Measurements from ENCODE around the gene FARSA. TPM values are rescaled to one million over a fixed set of nuclear protein-coding genes. Genes with fewer than 3 reads are reported as not detected.
"Not testable (repeated sequence)": the region's sequence is repeated elsewhere in the genome, so short reads cannot be mapped to it uniquely, and the experiment has no call there.

The FARSA gene
- 40.8 and 53.6 TPM in 2 replicates for total RNA-seq

DNA sequence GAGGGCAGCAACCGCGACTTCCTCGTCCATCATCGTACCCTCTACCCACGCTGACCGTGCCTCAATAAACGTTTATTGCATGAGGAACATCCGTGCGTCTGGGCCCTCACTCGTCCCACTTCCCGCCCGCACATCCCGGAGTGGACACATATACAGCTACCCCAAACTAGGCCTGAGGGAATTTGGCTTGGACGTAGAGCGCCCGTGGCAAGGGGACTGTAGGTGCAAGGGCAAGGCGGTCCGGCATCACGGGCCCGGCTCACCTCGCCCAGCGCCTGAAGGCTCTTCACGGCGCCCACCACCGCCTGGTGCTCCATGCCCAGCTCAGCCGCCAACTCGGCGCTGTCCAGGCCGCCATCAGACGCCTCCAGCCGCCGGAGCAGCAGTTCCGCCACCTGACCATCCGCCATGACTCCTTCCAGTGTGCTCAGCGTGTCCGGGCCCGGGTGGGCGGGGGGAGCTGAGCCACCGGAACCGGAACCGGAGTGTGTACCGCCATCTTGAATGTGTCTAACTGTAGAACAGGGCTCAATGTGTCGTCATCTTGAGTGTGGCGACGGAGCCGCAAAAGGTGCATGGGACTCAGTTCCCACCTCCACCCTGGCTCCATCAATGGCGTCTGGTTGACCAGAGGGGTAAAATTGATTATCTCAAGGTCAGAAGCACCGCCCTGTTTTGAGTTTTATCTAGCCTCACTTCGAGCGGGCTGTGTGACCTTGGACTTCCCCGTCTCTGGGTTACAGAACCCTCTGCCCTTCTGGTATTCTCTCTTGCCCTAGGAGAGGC, at the start of gene FARSA:
TSS of gene FARSA (minus strand) at position 425 of the 786 bp plus-strand sequence. CDS start at position 410, 15 bp downstream.
- peak; percentile 91 to 94 for DNase-seq (ENCODE audit: low read depth in 2 of 2)

DNA sequence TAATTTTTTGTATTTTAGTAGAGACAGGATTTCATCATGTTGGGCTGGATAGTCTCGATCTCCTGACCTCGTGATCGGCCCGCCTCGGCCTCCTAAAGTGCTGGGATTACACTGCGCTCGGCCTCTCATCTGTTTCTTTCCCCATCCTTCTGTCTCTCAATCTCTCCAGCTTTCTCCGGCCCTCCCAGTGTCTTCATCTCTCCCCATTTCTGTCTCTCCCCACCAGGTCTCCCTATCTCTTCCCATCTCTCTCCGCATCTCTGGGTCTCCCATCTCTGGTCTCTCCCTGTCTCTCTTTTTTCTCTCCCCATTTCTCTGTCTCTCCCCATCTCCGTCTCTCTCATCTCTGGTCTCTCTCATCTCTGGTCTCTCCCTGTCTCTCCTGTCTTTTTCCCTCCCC, 49.6 kb upstream of the FARSA start:
- DNase-seq (ENCODE audit: low read depth in 2 of 2): no peak

DNA sequence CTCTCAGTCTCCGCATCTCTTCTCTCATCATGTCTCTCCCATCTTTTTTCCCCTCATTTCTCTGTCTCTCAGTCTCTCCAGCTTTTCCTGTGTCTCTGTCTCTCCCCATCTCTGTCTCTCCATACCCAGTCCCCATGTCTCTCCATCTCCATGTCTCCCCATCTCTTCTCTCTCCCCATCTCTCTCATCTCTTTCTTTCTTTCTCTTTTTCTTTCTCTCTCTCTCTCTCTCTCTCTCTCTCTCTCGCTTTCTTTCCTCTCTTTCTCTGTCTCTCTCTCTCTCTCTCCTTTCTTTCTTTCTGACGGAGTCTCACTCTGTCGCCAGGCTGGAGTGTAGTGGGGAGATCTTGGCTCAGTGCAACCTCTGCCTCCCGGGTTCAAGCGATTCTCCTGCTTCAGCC, 49.1 kb upstream of the FARSA start:
- no peak for DNase-seq (ENCODE audit: low read depth in 2 of 2)

DNA sequence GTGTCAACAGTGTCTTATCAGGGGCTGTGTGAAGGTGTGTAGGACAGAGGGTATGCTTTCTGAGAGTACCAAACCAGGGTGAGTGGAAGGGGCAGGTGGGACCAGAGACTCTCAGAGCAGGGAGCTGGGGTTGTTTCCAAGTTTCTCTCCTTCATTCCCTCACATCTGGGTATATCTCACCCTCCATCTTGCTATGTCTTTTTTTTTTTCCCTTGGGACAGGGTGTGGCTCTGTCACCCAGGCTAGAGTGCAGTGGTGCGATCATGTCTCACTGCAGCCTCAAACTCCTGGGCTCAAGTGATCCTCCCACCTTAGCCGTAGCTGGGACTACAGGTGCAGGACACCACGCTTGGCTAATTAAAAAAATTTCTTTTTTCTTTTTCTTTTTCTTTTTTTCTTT, 46.5 kb upstream of the FARSA start:
- no peak for DNase-seq (ENCODE audit: low read depth in 2 of 2)

DNA sequence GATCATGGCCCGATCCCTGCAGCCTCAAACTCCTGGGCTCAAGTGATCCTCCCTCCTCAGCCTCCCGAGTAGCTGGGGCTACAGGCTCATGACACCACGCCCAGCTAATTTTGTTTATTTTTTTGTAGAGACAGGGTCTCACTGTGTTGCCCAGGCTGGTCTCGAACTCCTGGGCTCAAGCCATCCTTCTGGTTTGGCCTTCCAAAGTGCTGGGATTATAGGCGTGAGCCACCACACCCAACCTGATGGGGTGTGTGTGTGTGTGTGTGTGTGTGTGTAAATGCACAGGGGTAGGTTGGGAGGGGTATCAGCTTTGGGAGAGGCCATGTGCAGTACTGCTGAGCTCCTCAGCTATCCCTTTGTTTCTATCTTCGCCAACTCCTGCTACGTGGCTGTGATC, 42.6 kb upstream of the FARSA start:
- DNase-seq (ENCODE audit: low read depth in 2 of 2): not testable (repeated sequence)

DNA sequence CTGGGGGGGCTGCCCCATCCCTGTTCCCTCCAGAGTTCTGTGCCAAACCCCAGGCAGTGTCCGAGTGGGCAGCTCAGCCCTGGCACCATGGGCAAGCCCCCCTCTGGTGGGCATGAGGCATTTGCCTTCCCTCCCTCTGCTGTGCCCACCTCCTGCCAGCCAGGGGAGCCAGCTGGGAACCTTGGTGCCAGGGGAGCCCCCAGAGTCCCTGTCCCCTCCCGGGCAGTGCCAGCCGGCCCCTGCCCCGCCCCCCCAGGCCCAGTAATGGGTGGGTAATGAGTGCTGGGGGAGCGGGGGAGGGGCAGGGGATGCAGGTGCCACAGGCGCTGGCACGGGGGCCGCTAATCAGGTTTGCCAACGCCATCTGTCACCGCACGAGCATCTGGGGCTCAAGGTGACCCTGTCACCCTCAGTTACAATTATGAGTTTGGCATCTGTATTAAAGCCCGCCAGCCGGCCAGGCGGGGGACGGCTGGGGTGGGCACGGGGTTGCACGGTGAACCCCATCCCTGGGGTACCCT, 41.8 kb upstream of the FARSA start:
- DNase-seq (ENCODE audit: low read depth in 2 of 2): no peak

DNA sequence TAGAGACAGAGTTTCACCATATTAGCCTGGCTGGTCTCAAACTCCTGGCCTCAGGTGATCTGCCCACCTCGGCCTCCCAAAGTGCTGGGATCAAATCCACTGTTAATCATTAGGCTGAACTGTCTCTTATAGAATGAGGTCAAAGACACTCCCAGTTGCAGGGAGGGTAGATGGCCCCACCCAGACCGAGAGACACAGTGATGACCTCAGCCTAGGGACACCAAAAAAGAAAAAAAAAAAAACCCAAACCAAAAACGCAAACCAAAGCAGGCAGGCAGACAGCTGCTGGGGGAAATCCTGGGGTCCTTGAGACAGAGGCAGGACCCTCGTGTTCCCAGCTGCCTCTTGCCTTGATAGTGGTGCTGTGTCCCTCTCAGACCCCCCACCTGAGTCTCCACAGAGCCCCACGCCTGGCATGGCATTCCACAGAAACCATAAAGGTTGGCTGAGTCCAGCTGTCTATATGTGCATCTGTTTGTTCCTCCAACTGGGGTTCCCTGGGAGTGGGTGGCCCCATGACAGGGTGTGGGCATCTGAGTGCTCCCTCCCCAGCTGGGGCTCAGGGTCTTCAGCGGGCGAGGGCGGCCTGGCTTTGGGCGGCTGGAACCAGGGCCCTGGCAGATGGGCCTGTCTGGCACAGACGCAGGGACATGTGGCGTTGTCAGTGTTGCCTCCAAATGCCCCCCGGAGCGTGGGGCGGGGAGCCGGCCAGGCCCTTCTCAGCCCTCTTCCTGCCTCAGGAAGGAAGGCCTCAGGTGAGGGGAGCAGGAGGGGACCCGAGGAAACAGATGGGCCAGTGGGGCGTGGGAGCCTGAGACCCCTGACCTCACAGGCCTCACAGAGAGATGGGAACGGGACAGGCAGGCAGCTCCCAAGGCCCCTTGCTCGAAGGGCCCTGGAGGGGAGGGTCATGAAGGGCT, 41.0 kb upstream of the FARSA start:
- peak in 1 of 2 donors; percentile 97 for DNase-seq (ENCODE audit: low read depth in 2 of 2)

DNA sequence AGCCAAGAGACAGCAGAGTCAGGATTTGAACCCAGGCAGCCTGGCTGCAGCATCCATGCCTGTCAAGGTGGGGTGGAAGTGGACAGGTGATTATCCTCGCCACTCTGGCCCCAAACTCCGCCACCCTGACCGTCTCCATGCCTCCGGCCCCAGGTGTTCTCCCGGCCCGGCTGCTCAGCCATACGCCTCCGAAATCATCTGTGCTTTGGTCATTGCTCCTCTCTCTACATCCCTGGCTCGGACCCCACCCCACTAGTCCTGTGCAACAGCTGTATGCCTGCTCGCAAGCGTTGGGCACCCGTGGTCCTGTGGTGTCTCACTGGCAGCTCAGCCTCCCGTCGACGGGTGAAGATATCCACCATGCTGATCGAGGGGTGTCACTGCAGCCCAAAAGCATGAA, 39.7 kb upstream of the FARSA start:
- DNase-seq (ENCODE audit: low read depth in 2 of 2): no peak

DNA sequence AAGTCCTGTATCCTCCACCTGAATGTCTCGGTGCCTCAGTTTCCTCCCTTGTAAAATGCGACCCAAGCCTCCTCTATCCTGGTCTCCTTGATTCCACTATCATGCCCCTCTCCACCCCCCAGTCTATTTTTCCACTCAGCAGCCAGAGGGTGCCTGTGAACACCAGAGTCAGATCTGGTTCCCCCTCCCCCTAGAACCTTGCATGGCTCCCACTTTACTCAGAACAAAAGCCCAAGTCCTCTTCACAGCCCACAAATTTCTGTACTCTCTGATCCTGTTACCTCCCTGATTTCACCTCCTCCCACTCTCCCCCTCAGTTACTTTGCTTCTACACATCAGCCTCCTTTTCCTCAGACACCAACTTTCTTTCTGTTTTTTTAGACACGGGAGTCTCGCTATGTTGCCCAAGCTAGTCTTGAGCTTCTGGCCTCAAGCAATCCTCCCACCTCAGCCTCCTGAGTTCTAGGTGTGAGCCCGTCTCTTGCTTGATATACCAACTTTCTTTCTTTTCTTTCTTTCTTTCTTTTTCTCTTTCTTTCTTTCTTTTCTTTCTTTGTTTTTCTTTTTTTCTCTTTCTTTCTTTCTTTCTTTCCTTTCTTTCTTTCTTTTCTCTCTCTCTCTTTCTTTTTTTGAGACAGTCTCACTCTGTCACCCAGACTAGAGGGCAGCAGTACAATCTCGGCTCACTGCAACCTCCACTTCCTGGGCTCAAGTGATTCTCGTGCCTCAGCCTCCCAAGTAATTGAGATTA, 36.7 kb upstream of the FARSA start:
- DNase-seq (ENCODE audit: low read depth in 2 of 2): no peak

DNA sequence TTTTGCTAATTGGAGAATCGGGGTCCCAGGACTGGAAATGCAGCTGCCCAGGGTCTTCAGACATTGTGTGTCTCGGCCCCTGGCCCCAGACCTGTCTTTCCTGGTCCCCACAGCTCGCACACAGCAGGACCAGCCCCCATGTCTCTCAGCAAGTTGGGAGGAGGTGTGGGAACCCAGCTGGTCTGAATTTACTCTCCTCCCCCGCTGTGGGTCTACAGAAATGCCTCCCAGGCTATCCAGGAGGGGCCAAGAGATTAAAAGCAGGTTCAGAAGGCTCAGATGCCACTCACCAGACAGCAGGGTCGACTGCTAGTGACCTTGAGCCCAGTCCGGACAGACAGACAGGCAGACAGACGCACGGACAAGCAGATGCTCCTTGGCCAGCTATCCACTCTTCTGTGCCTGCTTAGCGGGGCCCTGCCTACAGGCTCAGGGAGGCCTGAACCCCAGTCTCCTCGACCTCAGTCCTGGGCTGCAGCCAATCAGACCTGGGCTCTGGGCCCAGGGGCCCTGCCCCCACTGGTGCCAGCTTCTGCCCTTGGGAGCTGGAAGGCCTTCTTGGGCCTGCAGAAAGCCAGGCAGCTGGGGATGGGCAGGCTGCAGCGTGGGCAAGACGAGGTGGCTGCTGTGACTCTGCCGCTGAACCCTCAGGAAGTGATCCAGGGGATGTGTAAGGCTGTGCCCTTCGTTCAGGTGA, 35.9 kb upstream of the FARSA start, which contains the start of gene DAND5:
TSS of gene DAND5 (plus strand) at position 285 of the 697 bp plus-strand sequence. CDS start at position 370, 85 bp downstream.
- no peak for DNase-seq (ENCODE audit: low read depth in 2 of 2)

DNA sequence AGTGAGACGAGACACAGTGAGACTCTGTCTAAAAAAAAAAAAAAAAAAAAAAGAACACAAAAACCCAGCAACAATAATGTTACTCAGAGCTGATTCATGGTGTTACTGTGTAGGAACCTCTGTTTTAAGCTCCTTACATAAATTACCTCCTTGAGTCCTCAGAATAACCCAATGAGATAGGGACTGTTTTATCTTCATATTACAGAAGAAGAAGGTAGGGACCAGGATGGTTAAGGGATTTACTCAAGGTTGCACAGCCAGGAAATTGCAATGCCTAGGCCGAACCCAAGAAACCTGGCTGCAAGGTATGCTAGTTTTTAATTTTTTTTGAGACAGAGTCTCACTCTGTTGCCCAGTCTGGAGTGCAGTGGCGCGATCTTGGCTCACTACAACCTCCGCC, 34.4 kb upstream of the FARSA start:
- no peak for DNase-seq (ENCODE audit: low read depth in 2 of 2)

DNA sequence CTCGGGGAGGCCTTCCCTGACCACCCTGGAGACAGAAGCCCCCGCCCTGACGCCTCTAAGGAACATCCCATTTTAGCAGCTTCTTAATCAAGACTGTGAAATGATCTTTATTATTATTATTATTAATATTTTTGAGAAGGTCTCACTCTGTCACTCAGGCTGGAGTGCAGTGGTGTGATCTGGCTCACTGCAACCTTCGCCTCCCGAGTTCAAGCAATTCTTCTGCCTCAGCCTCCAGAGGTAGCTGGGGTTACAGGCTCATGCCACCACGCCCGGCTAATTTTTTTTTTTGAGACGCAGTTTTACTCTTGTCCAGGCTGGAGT, 32.3 kb upstream of the FARSA start:
- no peak for DNase-seq (ENCODE audit: low read depth in 2 of 2)

DNA sequence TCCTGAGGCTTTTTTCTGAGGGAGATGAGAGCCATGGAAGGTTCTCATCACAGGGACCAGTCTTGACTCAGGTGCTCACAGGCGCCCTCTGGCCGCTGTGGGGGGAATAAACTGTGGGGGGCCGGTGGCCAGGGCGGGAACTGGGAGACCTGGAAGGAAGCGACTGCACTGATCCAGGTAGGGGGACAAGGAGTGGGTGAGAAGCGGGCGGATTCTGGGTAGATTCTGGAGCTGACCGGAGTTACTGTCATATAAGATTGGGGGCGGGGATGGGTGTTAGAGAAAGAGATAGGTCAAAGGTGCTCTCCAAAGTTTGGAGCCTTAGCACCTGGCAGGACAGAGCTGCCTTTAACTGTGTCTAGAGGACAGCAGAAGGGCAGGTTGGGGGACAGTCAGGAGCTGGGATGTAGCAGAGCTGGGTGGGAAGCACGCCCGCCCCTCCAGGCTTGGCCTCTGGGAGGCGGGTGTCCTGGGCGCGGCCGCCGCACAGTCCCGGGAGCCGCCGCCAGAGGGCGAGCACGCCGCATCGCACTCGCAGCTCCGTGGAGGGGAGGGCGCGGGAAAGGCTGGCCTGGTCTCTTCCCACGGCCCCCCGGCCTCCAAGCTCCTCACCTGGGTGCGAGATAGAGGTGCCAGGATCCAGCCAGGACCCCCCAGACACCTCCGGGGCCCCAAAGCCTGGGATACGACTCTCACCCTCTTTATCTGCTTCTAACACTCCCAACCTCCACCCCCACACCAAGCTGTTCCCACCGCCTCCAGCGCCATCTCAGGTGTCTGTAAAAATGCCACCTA, 31.7 kb upstream of the FARSA start:
- DNase-seq (ENCODE audit: low read depth in 2 of 2): peak; percentile 75 to 89

DNA sequence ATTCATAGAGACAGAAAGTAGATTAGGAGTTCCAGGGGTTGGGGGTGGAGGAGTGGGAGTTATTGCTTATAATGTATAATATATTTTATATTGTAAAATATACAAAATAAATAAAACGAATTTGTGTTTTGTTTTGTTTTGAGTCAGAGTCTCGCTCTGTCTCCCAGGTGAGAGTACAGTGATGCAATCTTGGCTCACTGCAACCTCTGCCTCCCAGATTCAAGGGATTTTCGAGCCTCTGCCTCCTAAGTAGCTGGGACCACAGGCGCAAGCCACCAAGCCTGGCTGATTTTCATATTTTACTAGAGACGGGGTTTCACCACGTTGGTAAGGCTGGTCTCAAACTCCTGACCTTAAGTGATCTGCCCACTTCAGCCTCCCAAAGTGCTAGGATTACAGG, 26.0 kb upstream of the FARSA start:
- DNase-seq (ENCODE audit: low read depth in 2 of 2): no peak

DNA sequence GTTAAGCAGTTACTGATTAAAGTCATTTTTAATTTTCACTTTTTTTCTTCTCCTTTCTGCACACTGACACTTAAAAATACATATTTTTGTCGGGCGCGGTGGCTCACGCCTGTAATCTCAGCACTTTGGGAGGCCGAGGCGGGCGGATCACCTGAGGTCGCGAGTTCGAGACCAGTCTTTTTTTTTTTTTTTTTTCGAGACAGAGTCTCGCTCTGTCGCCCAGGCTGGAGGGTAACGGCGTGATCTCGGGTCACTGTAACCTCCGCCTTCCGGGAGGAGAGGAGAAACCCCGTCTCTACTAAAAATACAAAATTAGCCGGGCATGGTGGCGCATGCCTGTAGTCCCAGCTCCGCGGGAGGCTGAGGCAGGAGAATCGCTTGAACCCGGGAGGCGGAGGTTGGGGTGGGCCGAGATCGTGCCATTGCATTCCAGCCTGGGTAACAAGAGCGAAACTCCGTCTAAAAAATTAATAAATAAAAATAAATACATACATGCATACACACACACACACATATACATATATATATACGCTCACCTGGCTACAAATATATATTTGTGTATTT, 24.0 kb upstream of the FARSA start:
- not testable (repeated sequence) for DNase-seq (ENCODE audit: low read depth in 2 of 2)

DNA sequence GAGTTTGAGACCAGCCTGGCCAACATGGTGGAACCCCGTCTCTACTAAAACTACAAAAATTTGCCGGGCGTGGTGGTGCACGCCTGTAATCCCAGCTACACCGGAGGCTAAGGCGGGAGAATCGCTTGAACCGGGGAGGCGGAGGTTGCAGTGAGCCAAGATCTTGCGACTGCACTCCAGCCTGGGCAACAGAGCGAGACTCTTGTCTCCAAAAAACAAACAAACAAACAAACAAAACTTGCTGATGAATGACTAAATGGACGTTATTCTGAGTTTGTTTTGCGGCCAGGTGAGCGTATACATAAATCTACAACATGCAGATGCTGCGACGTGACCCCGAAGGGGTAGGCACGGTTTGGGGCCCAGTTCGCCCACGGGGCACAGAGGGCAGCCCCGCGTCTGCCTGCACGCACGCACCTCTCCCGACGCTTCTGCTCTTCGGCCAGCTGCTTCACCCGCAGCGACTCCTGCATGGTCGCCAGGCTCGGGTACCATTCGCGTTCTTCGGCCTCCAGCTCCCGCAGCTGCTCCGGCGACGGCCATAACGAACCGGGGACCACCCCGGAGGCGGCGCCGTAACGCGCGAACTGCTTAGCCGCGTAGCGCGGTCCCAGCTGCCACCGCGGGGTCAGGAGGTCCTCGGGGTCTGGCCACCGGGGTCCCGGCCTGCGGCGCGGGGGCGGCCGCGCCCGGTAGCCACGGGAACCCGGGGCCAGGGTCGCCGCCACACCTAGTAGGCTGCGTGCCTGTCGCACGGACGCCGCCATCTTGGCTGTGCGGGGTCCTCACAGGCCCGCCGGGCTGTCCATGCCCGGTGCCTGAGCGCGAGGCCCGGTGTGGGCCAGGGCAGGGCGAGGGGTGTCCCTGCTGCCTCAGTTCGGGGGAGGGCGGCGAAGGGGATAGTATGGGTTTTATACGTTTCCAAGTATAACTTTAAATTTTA, 23.2 kb upstream of the FARSA start, which contains the start of gene GADD45GIP1:
TSS of gene GADD45GIP1 (minus strand) at position 778 of the 943 bp plus-strand sequence. CDS start at position 767, 11 bp downstream.
- peak; percentile 76 to 86 for DNase-seq (ENCODE audit: low read depth in 2 of 2)

DNA sequence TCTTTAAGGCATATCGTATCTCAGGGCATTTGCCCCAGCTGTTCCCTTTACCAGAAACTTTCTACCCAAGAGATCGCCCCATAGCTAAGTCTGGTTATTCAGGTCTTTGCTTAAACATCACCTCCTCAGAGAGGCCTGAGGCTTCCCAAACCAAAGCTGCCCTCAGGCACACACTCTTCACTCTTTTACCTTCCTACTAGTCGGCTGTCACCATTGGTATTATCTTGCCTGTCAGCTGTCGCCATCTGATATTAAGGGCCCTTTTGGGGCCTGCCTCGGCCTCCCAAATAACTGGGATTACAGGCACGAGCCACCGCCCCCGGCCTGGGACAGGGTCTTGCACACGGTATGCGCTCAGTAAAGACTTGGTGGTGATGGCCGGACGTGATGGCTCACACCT, 22.5 kb upstream of the FARSA start:
- DNase-seq (ENCODE audit: low read depth in 2 of 2): no peak

DNA sequence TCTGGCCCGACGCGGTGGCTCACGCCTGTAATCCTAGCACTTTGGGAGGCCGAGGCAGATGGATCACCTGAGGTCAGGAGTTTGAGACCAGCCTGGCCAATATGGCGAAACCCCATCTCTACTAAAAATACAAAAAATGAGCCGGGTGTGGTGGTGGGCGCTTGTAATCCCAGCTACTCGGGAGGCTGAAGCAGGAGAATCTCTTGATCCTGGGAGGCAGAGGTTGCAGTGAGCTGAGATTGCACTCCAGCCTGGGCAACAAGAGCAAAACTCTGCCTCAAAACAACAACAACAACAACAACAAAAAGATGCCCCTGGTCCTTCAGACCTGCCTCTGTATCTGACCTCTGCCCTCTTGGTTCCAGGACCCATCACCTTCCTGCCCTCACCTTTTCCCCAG, 22.1 kb upstream of the FARSA start:
- not testable (repeated sequence) for DNase-seq (ENCODE audit: low read depth in 2 of 2)

DNA sequence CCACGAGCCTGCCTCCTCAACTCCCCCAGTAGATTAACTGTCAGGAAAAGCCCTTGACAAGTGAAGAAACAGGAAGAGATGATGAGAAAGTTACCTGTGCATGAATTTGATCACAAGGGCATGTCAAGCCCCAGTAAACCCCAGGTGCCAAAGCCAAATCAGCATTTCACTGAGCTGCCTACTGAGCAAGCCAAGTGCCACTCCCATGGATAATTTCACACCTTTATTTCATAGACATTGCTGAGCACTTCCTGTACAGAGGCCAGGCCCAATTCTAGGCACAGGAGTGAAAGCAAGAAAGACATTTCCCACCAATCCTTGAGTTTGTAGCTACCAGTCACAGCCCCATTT, 21.1 kb upstream of the FARSA start:
- no peak for DNase-seq (ENCODE audit: low read depth in 2 of 2)
